ENCODE results near the gene ZNF282. TPM values are rescaled to one million over a fixed set of nuclear protein-coding genes. Genes with fewer than 3 reads are reported as not detected.

The ZNF282 gene
- total RNA-seq, 1 donor from 2014 or later: 28.1 TPM

DNA sequence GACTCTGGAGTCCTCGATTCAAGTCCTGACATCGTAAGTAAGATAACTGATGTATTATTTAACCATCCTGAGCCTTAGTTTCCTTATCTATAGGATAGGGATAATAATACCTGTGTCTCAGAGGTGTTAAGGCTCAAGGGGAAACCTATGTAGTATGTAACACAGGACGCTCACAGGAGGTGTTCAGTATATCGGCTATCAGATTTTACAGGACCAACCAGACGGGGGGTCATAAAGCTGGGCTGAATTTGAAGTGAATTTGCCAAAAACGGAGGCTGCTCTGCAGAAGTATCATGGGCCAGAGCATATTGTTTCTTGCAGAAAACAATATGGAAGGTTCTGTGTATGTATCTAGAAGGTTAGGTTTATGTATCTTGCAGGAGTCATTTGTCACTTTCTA lies 11.1 kb upstream of the ZNF282 start:
- Mint-ChIP-seq H3K27ac (ENCODE audit: unreplicated experiment) (no peak overlapping the region), H3K27me3 (ENCODE audit: low read depth, unreplicated experiment) (no peaks in the 10 kb centered on the region), H3K36me3 (ENCODE audit: low read depth, unreplicated experiment) (peaks cover 4% of the 10 kb centered on the region), H3K9me3 (ENCODE audit: unreplicated experiment) (no peaks in the 10 kb centered on the region), H3K4me3 (ENCODE audit: unreplicated experiment) (no peak overlapping the region), H3K4me1 (ENCODE audit: low read depth, unreplicated experiment) (peaks cover 9% of the 10 kb centered on the region)
- H3K27ac ChIP-seq (ENCODE audit: low read depth, low read length): no peak overlapping the region
- DNase-seq (ENCODE audit: low read depth) (no peak), FAIRE-seq (no peak)
- H3K4me1 ChIP-seq (ENCODE audit: insufficient read depth, low read length): no peaks in the 10 kb centered on the region
- H4K20me1 ChIP-seq (ENCODE audit: insufficient read depth, low read length): peaks cover 5% of the 10 kb centered on the region
- no peak overlapping the region for H3K9ac ChIP-seq (ENCODE audit: low read length)
- H2AFZ ChIP-seq (ENCODE audit: low read depth, low read length): no peak overlapping the region
- H3K4me2 ChIP-seq (ENCODE audit: low read length): no peak overlapping the region
- no peak for TF ChIP-seq EZH2 (IDR thresholded peaks at IDR 0.05; ENCODE audit: insufficient read depth, low read length)
- TF ChIP-seq, protein P1, sequence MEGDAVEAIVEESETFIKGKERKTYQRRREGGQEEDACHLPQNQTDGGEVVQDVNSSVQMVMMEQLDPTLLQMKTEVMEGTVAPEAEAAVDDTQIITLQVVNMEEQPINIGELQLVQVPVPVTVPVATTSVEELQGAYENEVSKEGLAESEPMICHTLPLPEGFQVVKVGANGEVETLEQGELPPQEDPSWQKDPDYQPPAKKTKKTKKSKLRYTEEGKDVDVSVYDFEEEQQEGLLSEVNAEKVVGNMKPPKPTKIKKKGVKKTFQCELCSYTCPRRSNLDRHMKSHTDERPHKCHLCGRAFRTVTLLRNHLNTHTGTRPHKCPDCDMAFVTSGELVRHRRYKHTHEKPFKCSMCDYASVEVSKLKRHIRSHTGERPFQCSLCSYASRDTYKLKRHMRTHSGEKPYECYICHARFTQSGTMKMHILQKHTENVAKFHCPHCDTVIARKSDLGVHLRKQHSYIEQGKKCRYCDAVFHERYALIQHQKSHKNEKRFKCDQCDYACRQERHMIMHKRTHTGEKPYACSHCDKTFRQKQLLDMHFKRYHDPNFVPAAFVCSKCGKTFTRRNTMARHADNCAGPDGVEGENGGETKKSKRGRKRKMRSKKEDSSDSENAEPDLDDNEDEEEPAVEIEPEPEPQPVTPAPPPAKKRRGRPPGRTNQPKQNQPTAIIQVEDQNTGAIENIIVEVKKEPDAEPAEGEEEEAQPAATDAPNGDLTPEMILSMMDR (IDR thresholded peaks at IDR 0.05; ENCODE audit: insufficient read depth, low read depth, low read length): no peak
- no peaks in the 10 kb centered on the region for H3K79me2 ChIP-seq (ENCODE audit: insufficient read depth, low read length)
- H3K9me3 ChIP-seq (ENCODE audit: insufficient read depth, low read depth, low read length): no peaks in the 10 kb centered on the region
- no peak overlapping the region for H3K4me3 ChIP-seq (ENCODE audit: insufficient read depth, low read depth, low read length)
- peaks cover 11% of the 10 kb centered on the region for H3K36me3 ChIP-seq (ENCODE audit: insufficient read depth, low read length)
- H3K27me3 ChIP-seq (ENCODE audit: insufficient read depth, low read length): no peaks in the 10 kb centered on the region

DNA sequence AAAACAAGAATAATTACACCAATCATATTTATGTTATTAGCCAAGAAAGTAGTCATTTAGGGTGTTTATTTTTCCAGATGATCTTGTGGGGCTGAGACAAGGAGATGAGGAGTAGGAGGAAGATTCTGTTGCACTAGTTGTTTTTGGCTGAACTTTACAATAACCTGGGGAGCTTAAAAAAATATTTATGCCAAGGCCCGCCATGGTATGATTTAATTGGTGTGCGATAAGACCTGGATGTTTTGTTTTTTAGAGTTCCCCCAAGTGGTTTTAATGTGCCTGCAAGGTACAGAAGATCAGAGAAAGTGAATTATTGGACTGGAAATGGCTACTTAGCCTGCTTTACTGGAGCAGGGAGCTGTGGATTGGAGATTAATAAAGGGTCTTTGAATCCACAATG lies 7.1 kb upstream of the ZNF282 start:
- H3K27ac Mint-ChIP-seq (ENCODE audit: unreplicated experiment): no peak overlapping the region
- Histone ChIP-seq H3K79me2 (ENCODE audit: insufficient read depth, low read length) (no peaks in the 10 kb centered on the region), H3K4me1 (ENCODE audit: insufficient read depth, low read length) (no peaks in the 10 kb centered on the region), H3K4me3 (ENCODE audit: insufficient read depth, low read depth, low read length) (no peak overlapping the region), H3K4me2 (ENCODE audit: low read length) (no peak overlapping the region), H3K27me3 (ENCODE audit: insufficient read depth, low read length) (no peaks in the 10 kb centered on the region), H4K20me1 (ENCODE audit: insufficient read depth, low read length) (no peaks in the 10 kb centered on the region), H3K36me3 (ENCODE audit: insufficient read depth, low read length) (no peaks in the 10 kb centered on the region), H3K27ac (ENCODE audit: low read depth, low read length) (no peak overlapping the region), H2AFZ (ENCODE audit: low read depth, low read length) (no peak overlapping the region), H3K9ac (ENCODE audit: low read length) (no peak overlapping the region), H3K9me3 (ENCODE audit: insufficient read depth, low read depth, low read length) (no peaks in the 10 kb centered on the region)
- H3K9me3 Mint-ChIP-seq (ENCODE audit: unreplicated experiment): no peaks in the 10 kb centered on the region
- no peaks in the 10 kb centered on the region for H3K36me3 Mint-ChIP-seq (ENCODE audit: low read depth, unreplicated experiment)
- DNase-seq (ENCODE audit: low read depth) (no peak), FAIRE-seq (no peak)
- no peaks in the 10 kb centered on the region for H3K4me1 Mint-ChIP-seq (ENCODE audit: low read depth, unreplicated experiment)
- H3K4me3 Mint-ChIP-seq (ENCODE audit: unreplicated experiment): no peak overlapping the region
- TF ChIP-seq, protein P1 (IDR thresholded peaks at IDR 0.05; ENCODE audit: insufficient read depth, low read depth, low read length): no peak
- peaks cover 3% of the 10 kb centered on the region for H3K27me3 Mint-ChIP-seq (ENCODE audit: low read depth, unreplicated experiment)

DNA sequence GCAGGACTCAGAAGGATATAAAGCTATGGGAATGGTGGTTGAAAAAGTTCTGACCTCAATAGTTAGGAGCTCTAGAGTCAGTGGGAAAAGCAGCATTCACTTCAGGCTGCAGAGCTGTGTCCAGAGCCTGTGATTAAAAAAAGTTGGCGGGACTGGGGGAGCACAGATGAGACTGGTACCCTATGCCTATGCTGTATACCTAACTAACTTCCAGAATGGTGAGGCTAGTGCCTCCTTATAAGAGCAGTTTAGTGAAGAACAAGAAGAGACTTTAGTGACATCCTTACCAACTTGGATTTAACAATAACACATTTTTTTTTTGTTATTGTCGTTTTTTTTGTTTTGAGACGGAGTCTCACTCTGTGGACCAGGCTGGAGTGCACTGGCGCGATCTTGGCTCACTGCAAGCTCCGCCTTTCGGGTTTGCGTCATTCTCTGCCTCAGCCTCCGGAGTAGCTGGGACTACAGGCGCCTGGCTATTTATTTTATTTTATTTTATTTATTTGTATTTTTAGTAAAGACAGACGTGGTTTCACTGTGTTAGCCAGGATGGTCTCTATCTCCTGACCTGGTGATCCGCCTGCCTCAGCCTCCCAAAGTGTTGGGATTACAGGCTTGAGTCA lies 6.6 kb upstream of the ZNF282 start:
- H3K27me3 Mint-ChIP-seq (ENCODE audit: low read depth, unreplicated experiment): peaks cover 3% of the 10 kb centered on the region
- no peak overlapping the region for H3K4me2 ChIP-seq (ENCODE audit: low read length)
- no peaks in the 10 kb centered on the region for H3K4me1 Mint-ChIP-seq (ENCODE audit: low read depth, unreplicated experiment)
- DNase-seq (ENCODE audit: low read depth): no peak
- H3K79me2 ChIP-seq (ENCODE audit: insufficient read depth, low read length): no peaks in the 10 kb centered on the region
- no peaks in the 10 kb centered on the region for H3K36me3 Mint-ChIP-seq (ENCODE audit: low read depth, unreplicated experiment)
- H3K36me3 ChIP-seq (ENCODE audit: insufficient read depth, low read length): no peaks in the 10 kb centered on the region
- no peak overlapping the region for H3K27ac ChIP-seq (ENCODE audit: low read depth, low read length)
- H4K20me1 ChIP-seq (ENCODE audit: insufficient read depth, low read length): no peaks in the 10 kb centered on the region
- no peak overlapping the region for H3K4me3 Mint-ChIP-seq (ENCODE audit: unreplicated experiment)
- H3K9me3 ChIP-seq (ENCODE audit: insufficient read depth, low read depth, low read length): no peaks in the 10 kb centered on the region
- H3K4me1 ChIP-seq (ENCODE audit: insufficient read depth, low read length): no peaks in the 10 kb centered on the region
- H3K9me3 Mint-ChIP-seq (ENCODE audit: unreplicated experiment): no peaks in the 10 kb centered on the region
- TF ChIP-seq, protein P1 (IDR thresholded peaks at IDR 0.05; ENCODE audit: insufficient read depth, low read depth, low read length): no peak
- no peak for TF ChIP-seq EZH2 (IDR thresholded peaks at IDR 0.05; ENCODE audit: insufficient read depth, low read length)
- H2AFZ ChIP-seq (ENCODE audit: low read depth, low read length): no peak overlapping the region
- no peak overlapping the region for H3K27ac Mint-ChIP-seq (ENCODE audit: unreplicated experiment)
- no peak for FAIRE-seq
- H3K4me3 ChIP-seq (ENCODE audit: insufficient read depth, low read depth, low read length): no peak overlapping the region
- no peaks in the 10 kb centered on the region for H3K27me3 ChIP-seq (ENCODE audit: insufficient read depth, low read length)
- no peak overlapping the region for H3K9ac ChIP-seq (ENCODE audit: low read length)

Measured in astrocyte (in vitro differentiated cells and primary cell).